B cell (primary cell): ENCODE measurements around the gene NHS.

Experiments used
- EZH2 ChIP-seq: IDR thresholded peaks from 2 replicates; pipeline ENCODE4 v1.6.1; 2012; ENCODE audit warnings: borderline replicate concordance, low read depth, mild to moderate bottlenecking, moderate library complexity, low read length; ENCODE audit not compliant: insufficient read depth, poor library complexity, severe bottlenecking
- TF ChIP-seq, protein P1 (sequence below): fragments of 200-600 bp; IDR thresholded peaks from one replicate; pipeline ENCODE4 v1.8.0; 2022; ENCODE audit warnings: antibody characterized with exemption, mild to moderate bottlenecking

DNA sequence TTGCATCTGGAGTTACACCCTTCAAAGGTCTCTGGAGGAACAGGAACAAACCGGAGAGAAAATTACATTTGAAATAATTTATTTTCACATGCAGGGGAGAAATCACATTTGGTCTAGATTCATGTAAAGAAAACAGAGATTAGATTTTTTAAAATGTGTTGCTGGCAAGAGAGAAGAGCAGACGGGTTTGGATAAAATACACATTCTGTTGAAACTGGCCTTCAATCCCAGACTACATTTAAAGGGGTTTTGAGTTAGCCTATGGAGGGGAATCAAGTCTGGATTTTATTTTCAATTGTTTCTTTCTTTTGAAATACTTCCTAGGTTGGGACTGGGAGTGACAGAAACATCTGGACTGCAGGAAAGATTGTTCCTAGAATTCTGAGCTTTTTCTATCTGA lies 180.8 kb downstream of the NHS start:
- TF ChIP-seq, protein P1, sequence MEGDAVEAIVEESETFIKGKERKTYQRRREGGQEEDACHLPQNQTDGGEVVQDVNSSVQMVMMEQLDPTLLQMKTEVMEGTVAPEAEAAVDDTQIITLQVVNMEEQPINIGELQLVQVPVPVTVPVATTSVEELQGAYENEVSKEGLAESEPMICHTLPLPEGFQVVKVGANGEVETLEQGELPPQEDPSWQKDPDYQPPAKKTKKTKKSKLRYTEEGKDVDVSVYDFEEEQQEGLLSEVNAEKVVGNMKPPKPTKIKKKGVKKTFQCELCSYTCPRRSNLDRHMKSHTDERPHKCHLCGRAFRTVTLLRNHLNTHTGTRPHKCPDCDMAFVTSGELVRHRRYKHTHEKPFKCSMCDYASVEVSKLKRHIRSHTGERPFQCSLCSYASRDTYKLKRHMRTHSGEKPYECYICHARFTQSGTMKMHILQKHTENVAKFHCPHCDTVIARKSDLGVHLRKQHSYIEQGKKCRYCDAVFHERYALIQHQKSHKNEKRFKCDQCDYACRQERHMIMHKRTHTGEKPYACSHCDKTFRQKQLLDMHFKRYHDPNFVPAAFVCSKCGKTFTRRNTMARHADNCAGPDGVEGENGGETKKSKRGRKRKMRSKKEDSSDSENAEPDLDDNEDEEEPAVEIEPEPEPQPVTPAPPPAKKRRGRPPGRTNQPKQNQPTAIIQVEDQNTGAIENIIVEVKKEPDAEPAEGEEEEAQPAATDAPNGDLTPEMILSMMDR: no peak
- no peak for TF ChIP-seq EZH2
